Activated T-cell treated with anti-CD3 and anti-CD28 coated beads, Interleukin-2, amount 50 U/mL, for 48 hours (primary cell): ENCODE results near the gene SERPINA1.

Source experiments
- DNase-seq, 2 experiments: peaks; one replicate each; pipeline ENCODE4 v3.0.0-alpha.2; 2020

Gene SERPINA1

DNA sequence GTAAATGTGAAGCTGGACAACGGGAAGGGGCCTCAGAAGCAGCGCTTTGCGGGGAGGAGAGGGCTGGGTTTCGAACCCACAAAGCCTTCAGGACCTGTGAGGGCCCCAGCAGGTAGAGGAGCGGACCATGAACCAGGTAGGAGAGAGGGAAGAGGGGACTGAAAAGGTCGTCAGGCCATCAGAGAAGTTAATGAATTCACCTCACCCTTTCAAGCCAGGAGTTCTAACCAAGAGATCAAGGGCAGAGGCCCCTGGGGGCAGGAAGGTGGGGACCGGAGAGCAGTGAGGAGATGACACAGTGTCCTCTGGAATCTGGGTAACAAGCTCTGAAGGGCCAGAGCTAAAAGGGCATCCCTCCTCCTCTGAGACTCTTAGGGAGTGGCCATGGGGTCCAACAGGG, 19.4 kb downstream of the SERPINA1 start:
- DNase-seq = no peak

DNA sequence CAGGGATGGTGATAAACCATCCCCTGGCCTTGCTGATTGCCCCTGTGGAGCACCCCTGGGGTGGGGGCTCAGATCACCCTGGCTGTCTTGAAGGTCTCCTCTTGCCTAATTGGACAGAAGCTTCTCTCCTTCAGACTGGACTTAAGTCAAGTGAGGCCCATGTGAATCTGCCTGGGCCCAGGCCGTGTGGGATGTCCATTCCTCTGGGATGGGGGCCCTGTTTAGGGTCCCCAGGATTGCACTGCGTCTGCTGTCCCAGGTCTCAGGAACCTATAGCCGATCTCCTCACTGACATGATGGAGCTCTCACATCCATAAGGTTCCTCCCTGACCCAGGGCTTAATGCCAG, 20.2 kb downstream of the SERPINA1 start:
- no peak for DNase-seq

DNA sequence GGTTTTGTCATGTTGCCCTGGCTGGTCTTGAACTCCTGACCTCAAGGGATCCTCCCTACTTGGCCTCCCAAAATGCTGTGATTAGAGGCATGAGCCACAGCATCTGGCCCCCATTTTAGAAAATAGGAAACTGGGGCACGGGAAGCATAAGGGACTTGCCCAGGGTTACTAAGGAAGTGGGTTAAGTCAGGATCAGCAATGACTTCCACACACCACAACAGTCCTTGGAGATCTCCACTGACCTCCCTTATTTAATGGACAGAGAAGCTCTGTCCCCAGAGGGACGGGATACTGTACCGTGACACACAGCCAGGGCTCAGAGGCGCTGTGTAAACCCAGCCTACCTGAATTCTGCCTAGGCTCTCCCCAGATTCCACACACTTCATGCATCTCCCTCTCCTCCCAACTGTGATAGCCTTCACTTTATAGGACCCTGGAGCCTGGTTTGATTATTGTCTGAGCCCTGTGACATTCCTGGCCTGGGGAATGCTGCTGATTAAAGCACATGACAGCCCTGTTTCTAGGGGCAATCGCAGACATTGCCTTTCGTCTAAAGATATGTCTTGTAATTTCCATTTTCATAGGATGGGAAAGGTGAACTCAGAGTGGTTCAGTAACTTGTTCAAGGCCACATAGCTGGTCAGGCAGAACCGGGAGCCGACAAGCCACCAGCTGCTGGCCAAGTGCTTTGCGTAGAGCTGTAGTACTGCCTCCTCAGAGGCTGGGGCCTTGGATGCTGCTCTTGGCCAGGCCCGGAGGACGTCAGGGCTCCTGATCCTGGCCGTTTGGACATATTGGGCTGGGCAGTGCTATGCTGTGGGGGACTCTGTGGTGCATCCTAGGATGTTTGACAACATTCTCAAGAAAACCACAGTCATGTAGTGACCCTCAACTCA, 20.8 kb downstream of the SERPINA1 start:
- no peak for DNase-seq

- no peak for DNase-seq
These were observed 22.1 kb downstream of the SERPINA1 start, which contains the start of gene SERPINA2 for GRCh38 chr14:94366146-94366915. SERPINA2 (minus strand) TSS chr14:94366698.

DNA sequence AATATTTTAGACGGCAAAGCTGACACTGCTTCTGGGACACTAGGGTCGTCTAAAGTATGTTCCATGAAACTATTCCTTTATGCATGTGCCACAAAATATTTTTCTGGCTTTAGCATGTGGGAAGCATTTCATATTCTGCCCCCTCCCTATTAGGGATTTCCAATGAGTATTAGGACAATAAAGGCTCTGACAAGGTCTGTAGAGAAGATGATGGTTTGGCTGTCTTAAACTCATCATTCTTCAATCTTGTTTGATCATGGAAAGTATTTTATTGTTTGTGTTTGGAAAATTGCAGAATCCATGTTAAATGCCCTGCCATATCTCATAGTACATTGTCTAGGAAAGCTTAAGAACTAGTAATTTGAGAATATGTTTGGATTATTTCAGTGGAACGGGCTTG, 22.8 kb downstream of the SERPINA1 start:
- no peak for DNase-seq

DNA sequence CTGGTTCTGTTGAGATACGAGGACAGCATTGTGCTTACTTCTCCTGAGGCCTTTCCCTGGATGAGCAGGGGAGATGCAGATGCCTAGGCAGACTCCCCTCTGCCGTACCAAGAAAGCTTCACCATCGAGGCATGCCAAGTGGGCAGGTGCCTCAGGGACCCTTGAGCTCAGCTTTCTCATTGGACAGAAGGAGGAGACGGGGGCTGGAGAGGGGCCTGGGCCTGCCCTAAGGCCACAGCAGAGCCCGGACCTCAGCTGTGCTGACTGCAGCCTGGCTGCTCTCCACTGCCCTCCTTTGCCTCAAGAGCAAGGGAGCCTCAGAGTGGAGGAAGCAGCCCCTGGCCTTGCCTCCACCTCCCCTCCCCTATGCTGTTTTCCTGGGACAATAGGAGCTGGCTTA, 23.4 kb downstream of the SERPINA1 start:
- no peak for DNase-seq

DNA sequence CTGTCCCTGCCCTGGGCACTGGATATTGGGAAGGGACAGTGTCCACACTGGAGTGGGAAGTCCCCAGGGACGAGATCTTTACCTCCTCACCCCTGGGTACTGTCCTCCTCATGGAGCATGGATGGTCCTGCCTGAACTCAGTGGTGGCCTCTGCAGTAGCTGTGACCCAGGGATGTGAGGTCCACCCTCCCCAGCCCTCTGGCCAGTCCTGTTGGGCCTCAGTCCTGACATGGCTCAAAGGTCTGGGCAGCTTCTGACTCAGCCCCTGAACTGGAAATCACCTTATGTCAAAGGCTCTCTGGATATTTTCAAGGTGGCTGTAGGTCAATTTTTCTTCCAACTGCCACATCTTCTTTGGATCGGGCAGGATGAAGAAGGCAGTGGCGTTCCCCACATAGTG, 24.4 kb downstream of the SERPINA1 start:
- no peak for DNase-seq

GRCh38 chr14:94363151-94363624, 25.2 kb downstream of the SERPINA1 start:
- DNase-seq = no peak

- DNase-seq = no peak
These were observed 25.7 kb downstream of the SERPINA1 start for GRCh38 chr14:94362614-94363133.

- DNase-seq = no peak
These were observed 26.7 kb downstream of the SERPINA1 start for GRCh38 chr14:94361682-94362081.

DNA sequence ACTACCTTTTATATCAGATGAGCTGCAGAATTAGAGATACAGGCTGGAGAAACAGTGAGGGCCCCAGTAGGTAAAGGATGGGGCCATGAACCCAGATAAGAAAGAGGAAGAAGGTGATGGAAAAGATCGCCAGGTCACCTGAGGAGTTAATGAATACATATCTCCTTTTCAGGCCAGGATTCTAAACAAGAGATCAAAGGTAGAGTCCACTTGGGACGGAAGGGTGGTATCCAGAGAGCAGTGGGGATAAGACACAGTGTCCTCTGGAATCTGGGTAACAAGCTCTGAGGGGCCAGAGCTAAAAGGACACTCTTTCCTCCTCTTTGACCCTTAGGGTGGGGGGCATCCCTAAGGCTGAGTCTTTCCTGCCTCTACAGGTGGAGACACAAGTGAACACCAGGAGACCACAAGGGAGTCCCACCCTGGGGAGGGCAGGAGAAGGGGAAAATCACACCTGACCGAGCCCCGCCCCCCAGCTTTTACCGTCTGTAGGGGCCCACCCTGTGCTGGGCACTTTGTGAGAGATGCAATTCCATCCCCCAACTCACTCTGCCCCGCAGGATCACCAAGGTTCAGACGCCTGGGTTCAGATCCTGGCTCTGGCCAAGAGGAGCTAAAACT, 27.3 kb downstream of the SERPINA1 start:
- peak in 1 of 2 experiments; percentile 4 for DNase-seq

GRCh38 chr14:94357166-94357565, 31.2 kb downstream of the SERPINA1 start:
- no peak for DNase-seq

DNA sequence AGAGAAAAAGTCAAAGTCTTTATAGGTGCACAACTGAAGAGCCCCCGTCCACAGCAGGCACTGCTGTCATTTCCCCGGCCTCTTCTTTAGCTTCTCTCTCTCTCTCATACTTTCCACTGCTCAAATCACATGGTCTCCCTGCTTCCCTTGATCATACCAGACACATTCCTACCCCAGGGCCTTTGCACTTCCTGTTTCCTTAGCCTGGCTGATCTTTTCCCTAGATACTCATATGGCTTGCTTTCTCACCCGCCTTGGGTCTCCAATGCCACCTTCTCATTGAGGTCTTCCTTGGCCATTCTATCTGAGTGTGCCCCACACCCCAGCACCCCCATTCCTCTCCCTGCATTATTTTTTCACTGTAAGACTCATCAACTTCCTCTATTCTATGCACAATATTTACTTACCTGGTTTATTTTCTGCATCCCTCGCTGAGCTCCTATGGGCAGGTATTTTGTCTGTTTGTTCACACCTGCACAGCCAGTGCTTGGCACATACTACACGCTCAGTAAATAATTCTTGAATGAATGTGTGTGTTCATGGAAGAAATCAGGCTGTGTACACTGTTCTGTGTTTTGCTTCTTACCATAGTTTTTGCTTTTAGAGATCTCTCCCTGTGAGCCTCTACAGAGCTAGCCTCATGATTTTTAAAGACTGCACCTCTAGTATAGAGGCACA, 31.9 kb downstream of the SERPINA1 start:
- no peak for DNase-seq

DNA sequence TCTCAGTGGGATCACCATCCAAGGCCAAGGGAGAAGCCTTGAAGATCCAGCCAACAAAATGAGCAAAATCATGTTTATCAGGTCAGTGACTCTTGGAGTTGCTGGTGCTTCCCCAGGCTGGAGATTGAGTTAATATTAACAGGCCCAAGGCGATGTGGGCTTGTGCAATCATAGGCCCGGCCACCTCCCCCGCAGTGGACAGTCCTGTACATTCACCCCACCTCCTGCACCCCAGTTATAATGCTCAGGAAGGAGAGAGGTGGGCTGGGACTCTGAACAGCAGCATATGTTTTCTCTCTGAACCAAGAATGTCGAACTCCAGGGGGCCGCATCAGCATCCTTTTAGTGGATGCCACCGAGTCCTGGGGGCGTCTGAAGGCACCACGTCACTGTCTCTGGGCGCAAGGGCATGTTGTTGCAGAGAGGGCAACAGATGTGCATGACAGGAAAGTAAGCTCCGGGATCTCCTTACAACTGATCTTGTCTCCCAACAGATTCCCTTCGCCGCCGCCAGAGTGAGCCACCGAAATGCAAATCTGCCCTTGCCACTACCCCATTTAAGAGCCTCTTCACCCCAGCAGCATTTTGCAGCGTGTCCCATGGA, 33.1 kb downstream of the SERPINA1 start:
- peak; percentile 16 to 23 for DNase-seq

GRCh38 chr14:94354638-94355185, 33.7 kb downstream of the SERPINA1 start:
- peak in 1 of 2 experiments; percentile 7 for DNase-seq

DNA sequence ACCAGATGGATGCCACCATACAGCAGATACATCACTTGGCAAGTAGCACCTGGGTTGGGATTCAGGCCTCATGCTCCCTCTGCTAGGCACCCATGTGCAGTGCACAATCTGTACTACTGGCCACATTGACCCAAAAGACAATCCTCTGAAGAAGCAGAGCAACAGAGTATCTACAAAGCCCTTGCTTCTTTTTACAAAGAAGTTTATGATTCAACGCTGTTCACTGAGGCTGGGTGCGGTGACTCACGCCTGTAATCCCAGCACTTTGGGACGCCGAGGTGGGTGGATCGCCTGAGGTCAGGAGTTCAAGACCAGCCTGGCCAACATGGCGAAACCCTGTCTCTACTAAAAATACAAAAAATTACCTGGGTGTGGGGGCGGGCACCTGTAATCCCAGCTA, 34.2 kb downstream of the SERPINA1 start:
- peak in 1 of 2 experiments; percentile 9 for DNase-seq

DNA sequence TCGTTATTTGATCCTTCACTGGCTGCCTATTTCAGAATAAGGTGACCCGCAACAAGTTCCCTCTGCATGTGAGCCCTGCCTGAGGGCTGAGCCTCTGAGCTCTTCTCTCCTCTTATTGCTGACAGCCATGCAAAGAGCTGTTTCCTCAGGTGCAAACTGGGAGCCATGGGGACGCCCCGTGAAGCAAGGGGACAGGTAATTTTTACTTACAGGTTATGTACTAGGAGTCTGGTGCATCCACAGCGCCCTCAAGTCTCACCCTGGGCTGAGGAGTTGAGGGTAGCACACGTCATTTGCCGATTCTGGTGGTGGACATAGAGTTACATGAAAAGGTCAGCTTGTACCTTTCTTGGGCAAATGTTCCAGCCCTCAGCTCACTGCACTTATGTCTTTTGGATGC, 39.1 kb downstream of the SERPINA1 start:
- DNase-seq = no peak

DNA sequence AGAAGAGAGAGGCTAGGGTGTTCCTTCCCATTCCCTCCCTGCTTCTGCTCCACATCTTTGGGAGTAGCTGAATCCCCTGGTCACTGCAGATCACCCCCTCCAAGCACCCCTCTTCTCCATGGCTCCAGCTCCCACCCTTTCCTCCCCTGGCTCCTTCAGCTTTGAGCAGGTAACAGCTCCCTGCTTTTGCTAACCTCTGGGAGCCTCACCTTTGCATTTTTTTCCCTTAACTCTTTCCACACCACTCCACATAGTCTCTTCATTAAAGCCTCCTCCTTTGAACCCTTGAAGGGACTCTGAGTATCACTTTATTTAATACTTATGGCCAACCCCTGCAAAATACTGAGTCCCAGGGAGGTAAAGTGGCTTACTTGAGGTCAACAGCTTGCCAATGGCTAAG, 39.6 kb downstream of the SERPINA1 start:
- DNase-seq = no peak

DNA sequence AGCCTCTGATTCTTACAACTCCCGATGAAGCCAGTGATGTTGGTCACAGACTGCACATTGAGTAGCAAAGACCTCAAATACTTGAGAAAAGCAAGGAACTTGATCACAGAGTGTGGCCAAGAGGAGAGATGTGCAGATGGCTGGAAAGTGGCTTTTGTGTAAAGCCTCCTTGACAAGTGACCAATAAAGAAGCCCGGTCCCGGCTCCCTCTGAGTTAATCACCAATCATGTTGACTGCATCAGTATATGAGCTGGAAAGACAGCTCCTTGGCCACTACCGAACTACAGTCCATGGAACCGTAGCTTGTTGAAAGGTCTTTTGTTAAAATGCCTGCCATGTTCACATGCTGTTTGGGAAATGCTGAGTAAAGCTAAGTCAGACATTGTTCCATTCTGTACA, 41.6 kb downstream of the SERPINA1 start:
- no peak for DNase-seq

- DNase-seq = peak; percentile 70 to 74
These were observed 42.2 kb downstream of the SERPINA1 start for GRCh38 chr14:94346065-94346786.
